Measurements from ENCODE around the gene SSBP2.

The SSBP2 gene

GRCh38 chr5:81365541-81365940 is 385.4 kb downstream of the SSBP2 start:
- no peak for DNase-seq

DNA sequence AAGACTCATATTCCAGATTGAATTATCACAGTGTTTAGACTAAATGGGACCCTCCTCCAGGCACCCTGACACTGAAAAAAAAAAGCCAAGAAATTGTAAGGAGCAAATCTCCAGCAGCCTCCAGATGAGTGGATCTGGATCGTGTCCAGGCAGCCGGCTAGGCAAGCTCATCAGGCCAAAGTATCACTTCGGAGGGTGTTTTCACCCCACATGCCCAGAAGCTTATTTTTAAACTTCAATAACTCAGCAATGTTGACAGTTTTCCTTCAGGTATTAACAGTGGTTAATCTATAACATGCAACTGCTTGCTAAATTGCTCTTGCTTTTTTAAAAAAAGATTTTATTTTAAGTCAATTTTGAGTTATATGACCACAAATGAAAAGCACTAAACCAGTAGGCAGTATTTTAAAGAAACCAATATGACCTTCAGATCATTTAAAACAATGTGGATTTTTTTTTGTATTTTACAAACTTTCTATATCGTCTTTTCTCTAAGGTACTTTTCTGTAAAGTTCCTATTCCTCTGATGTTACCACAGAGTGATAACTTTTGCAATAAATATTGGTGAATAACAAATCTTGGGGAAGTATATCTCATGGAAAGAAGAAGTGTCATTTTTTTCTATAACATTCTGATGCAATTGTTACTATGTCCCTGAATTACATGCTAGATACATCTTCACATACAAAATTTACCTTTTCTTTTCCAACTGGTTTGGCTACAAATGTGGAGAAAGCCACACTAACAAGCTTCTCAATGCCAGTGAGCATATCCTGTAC is 387.6 kb downstream of the SSBP2 start:
- no peak for DNase-seq
